Stimulated activated naive CD4-positive, alpha-beta T cell (primary cell): ENCODE data around the gene BTBD2.
A peak's percentile ranks its signal among the peaks of the same experiment; 100 is the strongest.

Experiments used
- DNase-seq, 6 experiments: peaks; one replicate each; lab custom pipeline; 2025; lab: John Stamatoyannopoulos, UW

Gene BTBD2

DNA sequence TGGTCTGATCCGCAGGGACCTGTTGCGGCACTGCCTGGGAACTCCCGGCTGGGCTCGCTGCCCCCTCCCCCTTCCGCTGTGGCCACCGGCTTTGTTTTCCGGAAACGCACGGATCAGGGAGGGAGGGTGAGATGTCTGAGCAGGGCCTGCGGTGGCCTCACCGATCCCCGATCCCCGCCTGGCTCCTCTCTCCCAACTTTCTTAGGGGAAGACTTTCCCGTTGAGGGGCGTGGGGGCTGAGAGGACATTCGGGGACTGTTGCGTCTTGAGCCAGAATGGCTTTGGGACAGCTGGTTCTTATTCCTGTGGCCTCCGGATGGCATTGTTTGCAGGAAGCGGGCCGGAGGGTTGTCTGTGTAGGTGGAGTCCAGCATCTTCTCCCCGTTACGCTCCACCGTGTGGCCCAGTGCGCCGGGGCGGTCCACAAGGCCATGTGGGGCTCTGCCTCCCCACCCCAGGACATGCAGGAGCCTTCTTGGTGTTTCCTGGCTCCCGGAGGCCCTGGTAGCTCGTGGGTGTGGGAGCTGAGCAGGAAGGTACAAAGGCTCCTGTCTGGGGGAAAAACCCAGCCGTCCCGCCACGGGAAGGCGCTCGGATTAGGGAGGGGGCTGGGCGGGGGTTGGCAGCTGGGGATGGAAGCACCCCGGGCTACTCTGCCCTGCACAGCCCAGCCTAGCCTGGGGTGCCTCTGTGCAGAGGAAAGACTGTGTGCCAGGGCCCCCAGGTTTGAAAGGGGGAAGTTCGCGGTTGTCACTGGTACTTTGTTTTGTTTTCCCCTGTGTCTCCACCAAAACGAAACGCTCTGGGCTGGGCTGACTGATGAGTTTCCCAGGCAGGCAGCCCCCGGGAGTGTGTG lies 73.2 kb downstream of the BTBD2 start:
- peak; percentile 73 to 76 (median 75) for DNase-seq

DNA sequence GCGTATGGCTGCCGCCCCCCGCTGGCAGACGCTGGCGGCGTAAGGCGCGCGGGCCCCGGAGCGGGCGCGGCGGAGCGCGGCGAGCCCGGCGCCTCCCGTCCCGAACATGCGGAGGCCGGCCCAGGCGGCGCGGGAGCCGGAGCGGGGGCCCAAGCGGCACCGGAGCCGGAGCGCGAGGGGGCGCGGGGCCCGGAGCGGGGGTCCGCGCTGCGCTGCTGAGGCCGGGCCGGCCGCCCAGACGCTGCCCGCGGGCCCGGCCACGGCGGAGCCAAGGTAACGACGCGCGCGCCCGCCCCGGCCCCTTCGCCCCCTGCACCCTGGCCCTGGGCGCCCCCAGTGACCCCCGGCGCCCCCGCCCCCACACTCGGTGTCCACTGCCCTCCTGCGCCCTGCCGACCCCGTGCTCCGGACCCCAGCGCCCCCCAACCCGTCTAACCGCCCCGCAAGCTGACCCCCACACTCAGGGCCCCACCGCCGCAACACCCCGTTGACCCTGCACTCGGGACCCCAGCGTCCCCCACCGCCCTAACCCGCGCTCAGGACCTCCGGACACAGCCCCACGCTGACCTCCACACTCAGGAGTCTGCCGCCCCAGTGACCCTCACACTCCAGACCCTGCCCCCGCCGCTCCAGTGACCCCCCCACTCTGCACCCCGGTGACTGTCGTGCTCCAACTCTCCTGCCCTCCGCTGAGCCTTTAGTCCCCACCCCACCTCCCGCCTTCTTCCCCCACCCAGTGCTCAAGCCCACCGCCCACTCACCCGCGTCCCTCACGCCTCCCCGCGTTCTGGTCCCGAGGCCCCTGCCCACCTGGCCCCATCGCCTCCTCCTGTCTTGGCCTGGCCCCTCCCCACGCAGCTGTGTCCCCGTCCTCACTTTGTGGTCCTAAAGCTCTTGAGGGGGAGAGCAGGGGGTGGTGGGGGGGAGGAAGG lies 74.1 kb downstream of the BTBD2 start, which contains the start of gene CSNK1G2:
CSNK1G2 (plus strand) TSS at position 27 of the 932 bp plus-strand sequence. CDS start 28,601 bp downstream, outside the sequence.
- DNase-seq, result peak in 2 of 6 experiments; percentile 40 to 55

DNA sequence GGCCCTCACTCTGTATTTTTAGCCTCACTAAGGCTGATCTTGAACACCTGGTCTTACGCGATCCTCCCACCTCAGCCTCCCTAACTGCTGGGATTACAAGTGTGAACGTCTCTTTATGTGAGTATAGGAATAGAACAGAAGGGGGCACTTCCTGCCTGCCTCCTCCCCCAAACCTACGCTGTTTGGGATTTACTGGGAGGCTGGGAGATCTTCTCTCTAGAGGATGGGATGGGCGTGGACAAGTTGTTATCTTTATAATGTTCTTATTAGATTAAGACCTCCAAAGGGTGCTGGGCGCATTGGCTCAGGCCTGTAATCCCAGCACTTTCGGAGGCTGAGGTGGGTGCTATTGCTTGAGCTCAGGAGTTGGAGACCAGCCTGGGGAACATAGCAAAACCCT lies 77.4 kb downstream of the BTBD2 start:
- DNase-seq, result no peak

DNA sequence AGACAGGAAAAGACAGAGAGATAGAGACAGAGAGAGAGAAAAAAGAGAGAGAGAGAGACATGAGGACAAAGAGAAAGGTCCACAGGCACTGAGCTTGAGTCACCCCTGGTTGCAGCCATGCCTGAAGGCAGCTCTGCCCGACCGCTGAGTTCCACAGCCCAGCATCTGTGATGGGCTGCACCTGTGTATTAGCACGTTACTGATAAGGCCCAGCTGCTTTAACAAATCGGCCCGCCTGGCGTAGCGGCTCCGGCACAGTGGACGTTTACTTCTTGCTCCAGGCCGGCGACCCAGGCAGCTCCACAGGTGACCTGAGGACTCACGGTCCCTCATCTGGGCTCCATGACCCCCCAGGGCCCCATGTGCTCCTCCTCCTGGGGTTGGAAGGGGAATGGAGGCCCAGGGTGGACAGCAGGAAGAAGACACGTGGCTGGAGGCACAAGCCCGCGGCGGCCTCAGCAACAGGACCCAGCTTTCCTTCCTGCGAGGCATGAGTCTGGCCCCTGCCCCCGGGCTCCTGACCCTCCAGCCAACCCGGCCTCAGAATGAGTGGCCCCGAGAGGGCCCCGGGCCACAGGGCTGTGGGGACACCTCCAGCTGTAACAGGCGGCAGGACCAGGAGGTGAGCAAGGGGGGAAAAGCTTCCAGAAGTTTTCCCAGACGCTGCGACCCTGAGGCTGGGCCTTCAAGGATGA lies 78.5 kb downstream of the BTBD2 start:
- DNase-seq, result no peak

DNA sequence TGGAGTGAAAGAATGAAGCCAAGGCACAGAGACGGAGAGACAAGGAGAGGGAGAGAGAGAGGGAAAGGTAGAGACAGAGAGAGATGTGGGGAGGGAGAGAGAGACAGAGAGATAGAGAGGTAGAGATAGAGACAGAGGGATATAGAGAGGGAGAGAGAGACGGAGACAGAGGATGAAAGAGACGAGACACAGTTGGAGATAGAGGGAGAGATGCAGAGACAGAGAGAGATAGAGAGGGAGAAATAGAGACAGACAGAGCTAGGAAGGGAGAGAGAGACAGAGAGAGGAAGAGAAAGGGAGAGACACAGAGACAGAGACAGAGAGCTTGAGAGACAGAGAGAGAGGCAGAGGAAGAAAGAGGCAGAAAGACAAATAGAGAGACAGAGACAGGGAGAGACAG lies 79.1 kb downstream of the BTBD2 start:
- DNase-seq, result no peak

DNA sequence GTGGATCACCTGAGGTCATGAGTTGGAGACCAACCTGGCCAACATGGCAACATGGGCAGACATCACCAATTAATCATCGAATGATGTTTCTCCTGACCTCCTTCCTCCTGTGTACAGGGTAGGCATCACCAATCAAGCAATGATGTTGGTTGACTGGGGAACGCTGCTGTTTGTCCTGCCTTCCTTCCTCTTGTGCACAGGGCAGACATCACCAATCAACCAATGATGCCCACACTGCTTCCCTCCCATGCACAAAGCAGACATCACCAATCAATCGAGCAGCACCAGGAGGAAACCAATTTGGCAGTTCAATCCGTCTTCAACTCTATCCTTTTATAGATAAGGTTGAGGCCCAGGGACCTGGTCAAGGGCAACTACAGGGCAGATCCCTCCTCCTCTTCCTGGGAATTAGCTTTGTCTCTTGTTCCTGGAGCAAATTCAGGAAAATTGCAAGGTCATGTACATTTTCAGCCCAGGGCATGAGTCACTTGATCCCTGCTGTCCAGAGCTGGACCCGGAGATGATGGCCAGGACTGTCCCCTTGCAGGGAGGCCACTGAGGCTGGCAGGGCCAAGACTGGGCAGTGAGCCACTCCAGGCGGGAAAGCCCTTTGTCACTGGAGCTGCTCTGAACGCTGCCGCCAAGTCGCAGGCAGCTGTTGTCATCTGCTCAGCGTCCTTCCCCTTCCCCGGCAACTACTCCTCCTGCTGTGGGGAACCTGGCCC lies 79.9 kb downstream of the BTBD2 start:
- DNase-seq, result no peak
